Activated effector memory CD4-positive, alpha-beta T cell treated with anti-CD3 and anti-CD28 coated beads, Interleukin-2, amount 50 U/mL, for 16 hours (primary cell): ENCODE measurements around the gene CARF.
"Not testable (repeated sequence)": the region's sequence is repeated elsewhere in the genome, so short reads cannot be mapped to it uniquely, and the experiment has no call there.

Experiments
- DNase-seq: peaks from one replicate; pipeline ENCODE4 v3.0.0-alpha.2; 2020

Gene CARF, protein sequence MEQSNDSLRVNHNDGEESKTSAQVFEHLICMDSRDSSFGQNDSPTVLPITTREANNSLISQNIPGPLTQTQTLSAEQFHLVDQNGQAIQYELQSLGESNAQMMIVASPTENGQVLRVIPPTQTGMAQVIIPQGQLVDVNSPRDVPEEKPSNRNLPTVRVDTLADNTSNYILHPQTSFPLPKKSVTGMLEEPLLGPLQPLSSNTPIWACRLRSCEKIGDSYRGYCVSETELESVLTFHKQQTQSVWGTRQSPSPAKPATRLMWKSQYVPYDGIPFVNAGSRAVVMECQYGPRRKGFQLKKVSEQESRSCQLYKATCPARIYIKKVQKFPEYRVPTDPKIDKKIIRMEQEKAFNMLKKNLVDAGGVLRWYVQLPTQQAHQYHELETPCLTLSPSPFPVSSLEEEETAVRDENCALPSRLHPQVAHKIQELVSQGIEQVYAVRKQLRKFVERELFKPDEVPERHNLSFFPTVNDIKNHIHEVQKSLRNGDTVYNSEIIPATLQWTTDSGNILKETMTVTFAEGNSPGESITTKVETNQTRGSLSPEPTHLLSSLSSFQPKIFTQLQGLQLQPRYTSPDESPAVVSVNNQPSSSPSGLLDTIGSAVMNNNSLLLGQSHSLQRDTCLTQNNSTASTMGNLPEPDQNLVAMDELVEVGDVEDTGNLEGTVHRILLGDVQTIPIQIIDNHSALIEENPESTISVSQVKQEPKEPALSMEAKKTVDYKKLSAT

DNA sequence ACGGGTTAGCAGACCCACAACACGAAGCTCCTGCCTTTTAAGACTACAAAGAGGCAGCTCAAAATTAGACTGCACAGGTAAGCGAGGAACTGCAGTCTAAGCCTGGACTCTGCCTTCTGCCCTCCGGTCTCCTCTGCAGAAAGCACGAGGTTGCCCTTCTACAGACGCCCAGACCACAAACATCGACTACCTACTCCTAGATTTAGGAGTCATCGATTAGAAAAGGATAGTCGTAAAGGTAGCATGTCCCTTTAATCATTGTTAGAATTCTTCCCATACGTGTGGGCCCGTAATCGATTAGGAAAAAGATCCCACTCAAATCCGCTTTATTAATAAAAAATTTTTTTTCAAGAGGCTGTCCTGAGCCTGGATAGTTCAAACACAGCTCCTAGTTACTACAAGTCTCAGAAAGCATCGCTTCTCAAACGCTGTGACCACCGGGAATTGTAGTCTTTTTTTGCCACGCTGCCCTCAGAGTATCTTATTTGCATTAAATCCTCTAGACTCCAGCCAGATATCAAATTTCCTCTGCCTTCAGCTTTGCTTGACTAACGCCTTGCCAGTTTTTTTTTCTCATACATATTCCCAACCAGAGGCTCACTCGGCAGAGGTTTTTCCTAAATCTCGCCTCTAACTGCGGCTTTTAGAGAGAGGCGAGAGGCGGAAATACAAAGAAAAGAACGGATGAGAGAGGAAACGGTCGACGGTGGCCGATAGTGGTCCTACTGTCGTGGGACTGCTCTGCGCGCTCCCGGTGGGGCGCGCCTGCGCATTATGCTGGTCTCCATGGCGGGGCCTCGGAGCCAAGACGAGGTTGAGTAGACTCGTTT lies at the start of gene CARF, which contains the start of gene WDR12:
TSS of gene CARF (plus strand) at position 764 of the 830 bp plus-strand sequence. CDS start 29,628 bp downstream, outside the sequence.
TSS of gene WDR12 (minus strand) at position 162 of the 830 bp plus-strand sequence. CDS start 197 bp downstream, outside the sequence.
- peak; percentile 96 for DNase-seq

DNA sequence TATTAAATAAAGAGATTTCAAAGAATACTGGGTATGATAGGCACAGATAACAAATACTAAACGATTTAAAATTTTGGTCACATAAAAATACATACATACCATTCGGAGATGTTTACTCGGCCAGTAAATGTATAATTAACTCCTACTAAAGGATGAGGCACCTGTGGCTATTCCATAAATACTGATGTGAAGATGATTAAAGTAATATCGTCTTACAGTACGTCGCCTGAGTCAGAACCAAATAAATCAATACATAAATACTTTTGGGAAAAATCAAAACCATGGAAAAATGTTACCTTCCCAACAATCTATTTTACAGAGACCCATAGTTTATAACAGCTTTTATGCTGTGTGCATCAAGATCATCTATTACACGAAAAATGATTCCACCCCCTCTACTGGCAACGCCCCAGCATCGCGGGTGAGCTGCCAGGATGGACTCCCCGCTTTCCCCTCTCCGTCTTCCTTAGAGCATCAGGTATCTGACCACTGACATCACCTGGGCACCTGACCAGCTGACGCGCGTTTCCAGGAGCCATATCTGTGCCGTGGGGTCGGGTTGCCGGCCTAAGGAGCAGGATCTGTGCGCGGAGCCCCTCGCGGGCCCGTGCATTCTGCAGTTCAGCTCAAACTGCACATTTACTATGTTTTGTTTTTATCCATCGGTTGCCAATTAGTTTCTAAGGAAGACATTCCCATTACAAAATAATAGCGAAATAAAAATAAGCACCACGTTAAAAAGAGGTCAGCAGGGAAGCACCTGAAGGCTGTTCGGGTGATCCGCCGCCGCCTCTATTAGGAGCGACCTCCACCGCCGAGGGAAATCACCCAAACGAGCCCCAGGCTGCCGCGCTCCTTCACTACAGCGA lies 41.4 kb upstream of the CARF start:
- DNase-seq = peak; percentile 86

DNA sequence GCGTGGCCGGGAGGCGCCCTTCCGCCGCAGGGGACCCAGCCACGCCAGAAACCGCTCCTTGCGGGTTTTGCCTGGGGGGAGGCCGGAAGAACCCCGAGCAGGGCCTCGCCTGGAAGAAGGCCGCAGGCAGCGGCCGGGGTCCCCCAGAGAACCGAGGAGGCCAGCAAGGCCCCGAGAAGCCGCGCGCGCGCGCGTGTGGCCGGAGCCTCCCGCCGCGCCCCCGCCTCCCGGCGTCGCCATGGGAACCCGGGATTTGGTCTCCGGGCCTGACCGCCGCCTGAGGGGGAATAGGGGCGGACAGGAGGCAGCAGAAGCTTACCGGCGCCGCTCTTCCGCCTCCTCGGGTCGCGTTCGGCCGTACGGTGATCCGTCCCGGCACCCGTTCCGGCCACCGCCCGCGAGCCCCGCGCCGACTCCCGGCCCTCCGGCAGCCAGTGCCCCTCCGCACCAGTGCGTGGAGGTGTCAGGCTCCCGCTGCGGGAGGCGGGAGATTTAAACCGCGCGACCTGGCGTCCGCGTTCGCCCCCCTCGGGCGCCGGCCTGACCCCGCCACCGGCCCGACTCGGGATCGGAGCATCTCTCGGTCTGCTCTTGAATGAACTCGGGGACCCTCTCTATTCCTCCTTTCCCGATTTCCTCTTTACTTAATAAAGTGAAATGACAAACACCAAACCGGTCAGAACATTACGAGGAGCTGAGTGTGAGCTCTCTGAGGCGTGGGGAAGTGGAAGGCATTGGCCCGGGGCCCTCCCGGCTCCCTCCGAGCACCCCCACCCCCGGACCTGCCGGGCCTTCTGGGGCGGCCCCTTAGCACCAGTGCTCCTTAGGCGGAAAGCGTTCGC lies 40.6 kb upstream of the CARF start, which contains the start of gene ICA1L:
TSS of gene ICA1L (minus strand) at position 467 of the 842 bp plus-strand sequence. CDS start 42,757 bp downstream, outside the sequence.
- DNase-seq = peak; percentile 82

DNA sequence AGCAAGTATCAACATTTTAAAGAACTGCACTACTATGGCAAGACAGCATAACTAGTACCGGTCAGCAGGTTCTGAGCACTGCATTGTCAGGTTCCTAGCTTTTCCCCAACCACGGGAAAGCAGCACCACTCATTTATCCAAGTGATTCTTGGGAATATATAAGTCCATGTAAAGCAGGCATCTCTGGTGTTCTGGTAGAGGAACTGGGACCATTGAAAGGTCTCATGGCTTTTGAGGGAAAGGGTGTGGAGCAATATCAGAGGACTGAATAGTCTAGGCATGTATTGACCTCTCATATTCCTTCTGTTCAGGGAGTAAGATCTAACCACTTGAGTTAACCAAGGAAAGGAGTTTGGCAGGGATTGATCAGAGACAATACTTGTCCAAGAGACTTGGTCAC lies 34.4 kb upstream of the CARF start:
- no peak for DNase-seq

DNA sequence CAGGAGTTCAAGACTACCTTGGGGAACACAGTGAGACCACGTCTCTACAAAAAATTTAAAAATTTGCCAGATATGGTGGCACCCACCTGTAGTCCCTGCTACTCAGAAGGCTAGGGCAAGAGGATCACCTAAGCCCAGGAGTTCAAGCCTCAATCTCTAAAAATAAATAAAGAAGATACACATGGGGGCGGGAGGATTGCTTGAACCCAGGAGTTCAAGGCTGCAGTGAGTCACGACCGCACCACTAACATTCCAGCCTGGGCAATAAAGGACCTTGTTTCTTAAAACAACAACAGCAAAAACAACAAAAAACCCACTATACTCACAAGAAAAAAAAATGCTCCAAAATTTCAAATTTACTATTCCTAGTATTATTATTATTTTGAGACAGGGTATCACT lies 30.5 kb upstream of the CARF start:
- DNase-seq = no peak

DNA sequence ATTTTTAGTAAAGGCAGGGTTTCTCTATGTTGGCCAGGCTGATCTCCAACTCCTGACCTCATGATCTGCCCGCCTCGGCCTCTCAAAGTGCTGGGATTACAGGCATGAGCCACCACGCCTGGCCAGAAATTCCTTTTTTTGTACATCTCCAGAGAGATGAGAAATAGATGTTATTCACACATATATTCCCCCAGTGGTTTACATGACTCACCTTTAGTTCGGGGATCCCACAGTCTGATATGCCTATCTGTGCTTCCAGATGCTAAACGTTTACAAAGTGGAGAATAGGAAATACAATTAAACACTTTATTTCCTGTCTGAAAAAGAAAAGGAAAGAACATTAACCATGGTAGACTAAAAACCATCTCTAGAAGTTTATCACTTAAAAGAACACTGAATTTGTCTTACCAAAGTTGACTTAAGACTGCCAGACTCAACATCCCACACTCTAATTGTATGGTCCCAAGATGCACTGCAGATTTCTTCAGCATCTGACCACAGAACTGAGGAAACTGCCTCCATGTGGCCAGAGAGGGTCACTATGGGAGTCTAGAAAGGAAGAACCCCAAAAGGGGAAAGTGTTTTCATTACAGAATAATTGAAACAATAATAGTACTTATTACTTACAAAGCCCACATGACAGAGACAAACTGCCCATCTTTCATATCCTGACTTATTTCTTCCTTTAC lies 27.9 kb upstream of the CARF start:
- DNase-seq = no peak

DNA sequence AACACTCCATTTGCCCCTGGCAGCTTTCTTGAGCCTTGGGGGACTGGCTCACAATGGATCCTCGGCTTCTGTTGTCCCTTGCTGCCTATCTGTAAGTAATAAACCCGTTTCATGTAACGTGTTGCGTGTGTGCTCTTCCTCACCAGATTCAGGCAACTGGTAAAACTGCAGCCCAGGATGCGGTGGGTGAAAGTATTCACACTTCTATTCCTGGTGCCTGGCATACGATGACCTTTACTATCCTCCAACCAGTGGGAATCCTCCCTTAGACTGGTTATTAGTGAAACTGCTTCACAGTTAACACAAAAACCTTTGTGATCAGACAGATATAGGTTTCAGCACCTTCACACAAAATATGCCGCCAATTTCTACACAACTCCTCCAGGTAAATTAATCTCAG lies 26.9 kb upstream of the CARF start:
- no peak for DNase-seq

DNA sequence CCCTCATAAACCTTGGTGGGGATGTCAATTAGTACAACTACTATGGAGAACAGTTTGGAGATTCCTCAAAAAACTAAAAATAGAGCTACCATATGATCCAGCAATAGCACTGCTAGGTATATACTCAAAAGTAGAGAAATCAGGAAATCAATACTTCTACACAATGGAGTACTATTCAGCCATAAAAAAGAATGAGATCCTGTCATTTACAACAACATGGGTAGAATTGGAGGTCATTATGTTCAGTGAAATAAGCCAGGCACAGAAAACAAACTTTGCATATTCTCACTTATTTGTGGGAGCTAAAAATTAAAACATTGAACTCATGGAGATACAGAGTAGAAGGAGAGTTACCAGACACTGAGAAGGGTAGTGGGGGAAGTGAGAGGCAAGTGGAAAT lies 6.6 kb upstream of the CARF start:
- not testable (repeated sequence) for DNase-seq

DNA sequence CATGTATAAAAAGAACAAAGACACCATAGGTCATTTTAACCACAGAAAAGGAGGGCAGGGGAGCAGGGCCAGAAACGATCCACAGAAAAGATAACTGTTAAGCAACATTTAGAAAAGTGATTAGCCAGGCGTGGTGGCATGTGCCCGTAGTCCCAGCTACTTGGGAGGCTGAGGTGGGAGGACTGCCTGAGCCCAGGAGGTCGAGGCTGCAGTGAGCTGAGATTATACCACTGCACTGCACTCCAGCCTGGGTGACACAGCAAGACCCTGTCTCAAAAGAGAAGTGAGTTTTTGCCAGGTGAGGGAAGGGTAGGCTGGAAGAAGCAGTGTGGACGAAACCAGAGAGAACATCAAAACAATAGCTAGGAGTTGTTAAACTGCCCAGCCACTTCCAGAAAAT lies 3.9 kb upstream of the CARF start:
- DNase-seq = no peak

DNA sequence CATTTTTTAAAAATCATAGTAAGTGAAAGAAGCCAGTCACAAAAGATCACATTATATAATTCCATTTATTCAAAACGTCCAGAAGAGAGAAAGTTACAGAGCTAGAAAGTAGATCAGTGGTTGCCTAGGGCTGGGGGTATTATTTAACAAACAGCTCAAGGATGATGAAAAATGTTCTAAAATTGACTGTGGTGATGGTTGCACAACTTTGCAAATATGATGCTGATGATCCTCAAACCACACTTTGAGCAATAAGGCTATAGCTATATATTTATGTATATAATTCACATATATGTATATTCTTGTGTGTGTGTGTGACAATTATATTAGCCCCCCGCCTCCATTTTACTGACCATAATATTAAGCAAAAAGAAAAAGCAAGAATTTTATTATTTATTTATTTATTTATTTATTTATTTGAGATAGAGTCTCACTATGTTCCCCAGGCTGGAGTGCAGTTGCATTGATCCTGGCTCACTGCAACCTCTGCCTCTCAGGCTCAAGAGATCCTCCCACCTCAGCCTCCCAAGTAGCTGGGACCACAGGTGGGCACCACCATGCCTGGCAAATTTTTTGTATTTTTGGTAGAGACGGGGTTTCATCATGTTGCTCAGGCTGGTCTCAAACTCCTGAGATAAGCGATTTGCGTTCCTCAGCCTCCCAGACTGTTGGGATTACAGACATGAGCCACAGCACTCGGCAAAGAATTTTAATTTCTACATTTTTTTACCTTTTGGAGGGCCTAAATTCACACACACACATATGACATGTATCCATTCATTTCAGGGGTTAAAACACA lies 2.5 kb upstream of the CARF start:
- no peak for DNase-seq

DNA sequence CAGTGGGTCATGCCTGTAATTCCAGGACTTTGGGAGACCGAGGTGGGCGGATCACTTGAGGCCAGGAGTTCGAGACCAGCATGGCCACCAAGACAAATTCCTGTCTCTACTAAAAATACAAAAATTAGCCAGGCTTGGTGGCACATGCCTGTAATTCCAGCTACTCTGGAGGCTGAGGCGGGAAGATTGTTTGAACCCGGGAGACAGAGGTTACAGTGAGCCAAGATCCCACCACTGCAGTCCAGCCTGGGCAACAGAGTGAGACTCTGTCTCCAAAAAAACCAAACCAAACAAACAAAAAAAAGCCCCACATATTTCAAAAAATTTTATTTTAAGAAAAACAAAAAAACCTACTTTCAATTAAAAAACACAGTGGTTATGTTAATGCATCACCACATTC lies 1.8 kb upstream of the CARF start:
- not testable (repeated sequence) for DNase-seq

DNA sequence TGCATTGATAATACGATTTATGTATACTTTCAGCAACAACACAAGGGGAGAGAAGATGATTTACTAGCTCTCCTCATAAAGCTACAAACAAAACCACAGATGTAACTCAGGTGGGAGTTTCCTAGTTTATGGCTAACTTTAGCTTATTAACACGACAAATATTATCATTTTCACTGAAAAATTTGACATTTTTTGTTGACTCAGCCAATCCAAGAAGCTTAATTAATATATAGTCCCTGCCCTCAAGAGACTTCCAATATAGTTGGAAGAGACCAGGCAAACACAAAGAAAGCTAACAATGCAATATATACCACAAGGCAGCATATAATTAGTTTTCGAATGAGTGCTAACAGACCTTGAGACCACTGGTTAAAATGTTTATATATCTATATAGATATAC lies 1.4 kb upstream of the CARF start:
- no peak for DNase-seq

DNA sequence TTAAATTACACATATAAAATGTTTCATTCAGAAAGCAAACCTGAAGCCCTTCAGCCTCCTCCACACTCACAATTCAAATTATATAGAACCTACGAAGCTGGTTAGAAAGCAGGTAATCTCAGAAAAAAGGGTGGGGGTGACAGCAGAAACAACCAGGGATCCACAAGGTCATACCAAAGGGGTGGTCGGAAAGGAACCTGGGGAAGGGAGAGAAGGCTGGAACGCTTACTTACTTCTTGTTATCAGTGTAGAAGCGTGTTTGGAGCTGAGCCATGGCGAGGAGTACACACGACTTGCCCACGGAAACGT lies 918 bp upstream of the CARF start:
- no peak for DNase-seq

DNA sequence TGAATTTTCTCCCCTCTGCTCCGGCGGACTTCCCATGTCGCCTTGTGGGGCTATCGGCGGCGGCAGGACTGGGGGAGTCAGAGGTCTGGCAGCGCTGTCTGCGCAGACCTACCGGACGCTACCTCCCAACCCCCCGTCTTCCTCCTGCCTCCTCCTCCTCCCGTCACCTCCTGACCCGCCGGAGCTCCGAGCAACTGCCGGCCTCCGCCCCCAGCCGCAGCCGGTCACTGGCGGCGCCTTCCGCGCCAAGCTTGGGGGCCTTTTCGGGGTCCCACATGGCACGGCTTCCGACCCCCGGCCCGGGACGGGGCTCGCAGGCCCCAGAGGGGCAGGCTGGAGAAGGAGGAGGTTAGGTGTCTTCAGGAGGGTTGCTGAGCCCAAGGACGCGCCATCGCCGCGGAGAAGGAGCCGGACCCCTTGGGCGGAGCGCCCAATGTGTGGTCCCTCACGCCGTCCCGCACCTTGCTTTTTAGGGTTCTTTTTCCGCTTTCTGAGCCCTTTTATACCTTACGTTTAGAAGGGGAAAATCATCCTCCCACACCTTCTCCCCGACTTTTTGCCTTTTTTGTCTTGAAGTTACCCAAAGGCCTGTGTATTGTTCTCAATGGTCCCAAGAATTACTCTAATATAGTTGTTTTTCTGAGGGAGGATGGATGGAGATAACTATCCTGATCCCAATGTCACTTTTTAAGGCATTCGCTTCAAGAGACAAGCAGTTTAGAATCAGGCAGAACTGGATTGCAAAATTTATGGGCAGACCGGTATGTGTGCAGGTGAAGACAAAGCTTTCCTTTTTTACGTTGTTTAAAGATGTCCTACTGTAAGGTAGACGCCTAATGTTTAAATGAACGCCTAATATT lies 497 bp downstream of the CARF start:
- peak; percentile 67 for DNase-seq

DNA sequence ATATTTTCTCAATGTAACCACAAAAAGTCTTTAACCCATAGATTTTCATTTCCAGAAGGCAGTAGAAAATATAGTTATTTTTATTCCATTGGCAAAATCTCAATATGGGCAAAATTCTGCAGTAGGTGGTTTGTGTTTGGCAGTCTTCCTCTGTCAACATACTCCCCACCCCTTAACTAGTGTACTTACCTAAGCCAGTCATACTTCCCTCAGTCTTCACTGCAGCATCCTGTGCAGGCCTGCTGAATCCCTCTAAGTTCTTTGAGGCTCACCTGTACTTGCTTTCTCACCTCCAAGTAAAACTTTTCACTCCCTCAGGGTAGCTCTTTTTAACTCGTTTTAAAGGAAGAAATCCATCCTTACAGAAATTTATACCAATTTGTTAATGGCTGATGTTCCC lies 6.8 kb downstream of the CARF start:
- no peak for DNase-seq

DNA sequence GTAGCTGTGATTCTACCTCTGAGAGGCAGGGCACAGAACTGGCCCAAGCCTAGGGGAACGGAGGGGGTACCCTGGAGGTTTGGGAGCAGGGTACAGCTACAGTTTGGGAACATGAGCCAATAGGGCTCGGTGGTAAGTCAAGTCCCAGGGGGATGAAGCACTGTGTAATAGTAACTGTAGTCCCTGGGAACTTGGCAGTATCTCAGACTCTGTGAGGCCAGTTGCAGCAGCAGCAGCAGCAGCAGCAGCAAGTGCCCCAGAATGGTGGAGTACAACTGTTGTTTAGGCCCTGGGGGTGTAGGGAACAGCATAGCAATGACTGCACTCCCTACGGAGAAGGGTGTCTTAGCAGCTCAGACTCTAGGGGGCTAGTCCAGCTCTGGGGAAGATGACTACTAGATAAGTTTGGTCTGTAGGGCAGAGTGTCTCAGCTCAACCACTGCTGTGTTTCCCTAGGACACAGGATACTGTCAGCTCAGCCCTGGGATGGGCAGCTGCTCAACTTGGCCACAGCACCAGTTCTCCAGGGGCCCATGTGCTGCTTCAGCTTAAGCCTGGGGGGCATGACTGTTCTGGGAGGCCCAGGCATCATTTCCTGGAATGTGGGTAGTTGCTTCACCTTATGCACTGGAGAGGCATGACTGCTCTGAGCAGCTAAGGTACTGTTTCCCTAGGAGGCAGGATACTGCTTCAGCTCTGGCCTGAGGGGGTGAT lies 20.5 kb downstream of the CARF start:
- no peak for DNase-seq

DNA sequence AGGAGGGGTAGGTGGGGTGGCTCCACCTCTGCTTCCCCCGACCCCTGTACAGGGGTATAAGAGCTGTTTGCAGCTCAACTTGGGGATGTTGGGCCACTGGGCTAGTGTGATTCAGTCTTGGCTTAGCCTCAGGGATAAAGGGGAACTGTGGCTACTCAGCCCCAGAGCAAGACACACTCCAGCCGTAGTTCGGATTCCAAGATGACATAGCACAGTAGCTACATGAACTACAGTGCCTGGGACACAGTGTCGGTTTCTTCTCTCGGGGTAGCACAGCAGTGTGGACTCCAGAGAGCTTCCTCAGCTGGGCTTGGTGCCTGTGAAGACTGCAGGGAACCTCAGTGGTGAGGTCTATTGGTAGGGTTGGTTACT lies 21.1 kb downstream of the CARF start:
- no peak for DNase-seq

DNA sequence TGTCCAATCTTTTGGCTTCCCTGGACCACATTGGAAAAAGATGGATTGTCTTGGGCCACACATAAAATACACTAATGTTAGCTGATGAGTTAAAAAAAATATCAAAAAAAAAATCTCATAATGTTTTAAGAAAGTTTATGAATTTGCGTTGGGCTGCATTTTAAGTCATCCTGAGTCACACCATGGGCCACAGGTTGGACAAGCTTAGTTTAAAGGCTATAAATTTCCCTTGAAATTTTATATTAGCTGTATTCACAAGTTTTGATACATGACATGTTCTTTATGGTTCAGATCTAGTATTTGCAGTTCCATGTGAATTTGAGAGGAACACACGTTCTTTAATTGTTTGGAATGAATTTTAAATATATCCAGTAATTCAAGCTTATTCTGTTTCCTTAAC lies 21.9 kb downstream of the CARF start:
- DNase-seq = no peak
